HG03103 (cell line): ENCODE measurements around the gene TEX264.
"Not testable (repeated sequence)": the region's sequence is repeated elsewhere in the genome, so short reads cannot be mapped to it uniquely, and the experiment has no call there.

Experiments used
- ATAC-seq: cut with Tn5 transposase; IDR thresholded peaks from one replicate; pipeline ENCODE4 v1.9.1; 2021; ENCODE audit warnings: low read depth; ENCODE audit not compliant: unreplicated experiment

Gene TEX264

DNA sequence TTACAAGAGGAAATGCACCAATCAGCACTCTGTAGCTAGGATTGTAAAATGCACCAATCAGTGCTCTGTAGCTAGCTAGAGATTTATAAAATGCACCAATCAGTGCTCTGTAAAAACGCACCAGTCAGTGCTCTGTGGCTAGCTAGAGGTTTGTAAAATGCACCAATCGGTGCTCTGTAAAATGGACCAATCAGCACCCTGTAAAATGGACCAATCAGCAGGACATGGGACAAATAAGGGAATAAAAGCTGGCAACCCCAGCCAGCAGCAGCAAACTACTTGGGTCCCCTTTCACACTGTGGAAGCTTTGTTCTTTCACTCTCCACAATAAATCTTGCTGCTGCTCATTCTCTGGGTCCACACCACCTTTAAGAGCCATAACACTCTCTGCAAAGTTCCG is 71.3 kb downstream of the TEX264 start:
- ATAC-seq: not testable (repeated sequence)

DNA sequence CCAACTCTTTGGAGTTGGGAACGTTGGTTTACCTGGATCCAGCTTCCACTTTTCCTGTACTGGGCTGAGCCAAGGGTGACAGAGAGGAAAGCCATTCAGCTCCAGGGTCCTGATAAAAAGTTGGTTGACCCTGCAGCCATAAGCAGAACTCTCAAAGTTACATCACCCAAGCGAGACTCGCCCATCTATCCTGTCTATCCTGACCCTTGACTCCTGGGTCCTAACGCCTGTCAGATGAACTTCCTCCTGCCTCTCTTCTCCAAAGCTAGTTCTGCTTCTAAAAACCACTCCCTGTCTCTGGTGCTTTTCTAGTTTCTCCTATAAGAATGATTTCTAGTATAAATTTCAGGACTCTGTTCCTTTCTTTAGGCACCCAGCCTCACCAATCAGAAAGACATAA is 71.9 kb downstream of the TEX264 start:
- ATAC-seq: not testable (repeated sequence)

DNA sequence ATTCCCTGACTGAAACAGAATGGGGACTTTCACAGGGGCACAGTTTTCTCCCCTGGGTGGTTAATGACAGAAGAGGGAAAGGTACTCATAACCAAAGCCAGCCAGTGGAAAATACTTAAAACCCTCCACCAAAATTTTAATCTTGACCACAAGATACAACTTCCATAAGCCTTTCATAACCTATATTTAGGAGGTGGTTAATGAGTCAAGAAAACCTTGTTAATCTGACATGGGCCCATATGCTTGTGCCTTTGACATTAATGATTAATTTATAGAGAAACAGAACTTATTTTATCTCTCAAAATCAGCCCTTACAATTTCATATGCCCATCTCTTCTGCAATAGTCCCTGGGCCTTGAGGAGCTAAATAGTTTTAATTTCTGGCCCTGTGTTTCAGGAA is 76.8 kb downstream of the TEX264 start:
- no peak for ATAC-seq

DNA sequence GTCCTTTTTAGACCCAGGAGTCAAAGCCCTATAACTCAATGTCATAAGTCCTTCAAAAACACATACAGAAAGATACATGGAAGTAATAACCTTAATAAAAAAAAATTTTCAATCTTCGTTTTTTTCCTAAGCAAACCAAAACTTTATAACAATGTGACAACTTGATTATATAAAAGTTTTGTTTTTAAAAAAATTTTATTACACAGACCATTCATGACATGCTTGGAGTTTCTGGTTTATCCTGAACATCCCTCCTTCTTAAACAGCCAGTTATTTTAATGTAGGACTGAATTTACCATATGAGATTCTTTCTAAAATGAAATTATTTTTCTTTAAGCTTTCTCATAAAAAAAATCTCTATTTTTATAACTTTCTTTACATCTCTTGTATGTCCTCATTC is 77.3 kb downstream of the TEX264 start:
- ATAC-seq: no peak

DNA sequence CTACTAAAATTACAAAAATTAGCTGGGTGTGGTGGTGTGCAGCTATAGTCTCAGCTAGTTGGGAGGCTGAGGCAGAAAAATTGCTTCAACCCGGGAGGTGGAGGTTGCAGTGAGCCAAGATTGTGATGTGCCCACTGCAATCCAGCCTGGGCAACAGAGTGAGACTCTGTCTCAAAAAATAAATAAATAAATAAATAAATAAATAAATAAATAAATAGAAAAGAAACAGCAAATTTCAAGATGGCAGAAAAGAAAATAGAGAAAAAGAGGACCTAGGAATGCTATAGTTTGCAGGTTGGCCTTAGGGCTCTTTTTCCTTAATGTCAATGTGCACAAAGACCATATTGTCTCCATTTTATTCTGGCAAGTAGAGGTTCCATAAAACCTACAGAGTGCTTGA is 79.8 kb downstream of the TEX264 start:
- ATAC-seq: no peak

DNA sequence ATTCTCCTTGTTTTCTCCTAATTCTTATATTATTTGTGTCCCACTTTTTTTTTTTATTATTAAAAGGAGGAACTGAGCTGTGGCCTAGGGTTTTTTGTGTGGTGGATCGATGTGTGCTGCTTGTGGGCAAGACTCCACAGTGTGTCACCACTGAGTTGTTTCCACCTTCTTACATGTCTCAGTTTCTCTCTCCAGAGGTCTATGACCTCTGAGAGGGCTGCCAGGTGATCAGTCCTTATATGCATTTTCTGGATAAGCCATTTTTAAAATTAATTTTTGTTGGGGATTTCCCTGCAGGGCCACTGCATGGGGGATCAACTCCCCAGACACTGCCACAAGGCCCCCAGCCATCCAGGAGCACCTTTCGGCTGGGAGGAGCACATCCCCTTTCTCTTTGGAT is 80.2 kb downstream of the TEX264 start:
- ATAC-seq: no peak
